Activated T-cell treated with anti-CD3 and anti-CD28 coated beads, Interleukin-2, amount 50 U/mL, for 1 hour (primary cell): ENCODE data around the gene SH3RF3.

Experiments
- DNase-seq: peaks from one replicate; pipeline ENCODE4 v3.0.0-alpha.2; 2020

SH3RF3 gene

GRCh38 chr2:109185338-109185737 lies 56.3 kb downstream of the SH3RF3 start:
- no peak for DNase-seq

GRCh38 chr2:109185821-109186570 lies 57.0 kb downstream of the SH3RF3 start:
- no peak for DNase-seq

- DNase-seq = no peak
Measured at GRCh38 chr2:109186656-109187250, 57.7 kb downstream of the SH3RF3 start.

- no peak for DNase-seq
Measured at GRCh38 chr2:109187711-109188495, 58.9 kb downstream of the SH3RF3 start.

GRCh38 chr2:109188496-109188890 lies 59.5 kb downstream of the SH3RF3 start:
- no peak for DNase-seq

DNA sequence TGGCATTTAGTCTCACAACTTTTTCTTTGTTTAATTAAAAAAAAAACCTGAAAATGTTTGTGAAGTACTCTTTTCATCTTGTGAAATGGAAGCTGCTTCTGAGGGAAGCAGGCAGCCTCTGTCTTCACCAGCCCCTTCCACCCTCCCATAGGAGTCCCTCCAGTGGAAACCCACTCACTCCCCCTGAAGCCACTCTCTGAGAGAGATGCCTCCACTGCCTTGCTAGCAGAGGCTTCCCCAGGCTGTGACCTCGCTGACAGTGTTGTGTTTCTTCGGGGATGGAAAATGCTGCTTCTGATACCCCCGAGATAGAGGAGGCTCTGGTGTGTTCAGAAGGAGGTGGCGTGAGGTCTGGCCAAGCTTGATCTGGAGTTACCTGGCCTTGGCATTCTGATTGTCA lies 59.9 kb downstream of the SH3RF3 start:
- no peak for DNase-seq

GRCh38 chr2:109189751-109190150 lies 60.7 kb downstream of the SH3RF3 start:
- no peak for DNase-seq

DNA sequence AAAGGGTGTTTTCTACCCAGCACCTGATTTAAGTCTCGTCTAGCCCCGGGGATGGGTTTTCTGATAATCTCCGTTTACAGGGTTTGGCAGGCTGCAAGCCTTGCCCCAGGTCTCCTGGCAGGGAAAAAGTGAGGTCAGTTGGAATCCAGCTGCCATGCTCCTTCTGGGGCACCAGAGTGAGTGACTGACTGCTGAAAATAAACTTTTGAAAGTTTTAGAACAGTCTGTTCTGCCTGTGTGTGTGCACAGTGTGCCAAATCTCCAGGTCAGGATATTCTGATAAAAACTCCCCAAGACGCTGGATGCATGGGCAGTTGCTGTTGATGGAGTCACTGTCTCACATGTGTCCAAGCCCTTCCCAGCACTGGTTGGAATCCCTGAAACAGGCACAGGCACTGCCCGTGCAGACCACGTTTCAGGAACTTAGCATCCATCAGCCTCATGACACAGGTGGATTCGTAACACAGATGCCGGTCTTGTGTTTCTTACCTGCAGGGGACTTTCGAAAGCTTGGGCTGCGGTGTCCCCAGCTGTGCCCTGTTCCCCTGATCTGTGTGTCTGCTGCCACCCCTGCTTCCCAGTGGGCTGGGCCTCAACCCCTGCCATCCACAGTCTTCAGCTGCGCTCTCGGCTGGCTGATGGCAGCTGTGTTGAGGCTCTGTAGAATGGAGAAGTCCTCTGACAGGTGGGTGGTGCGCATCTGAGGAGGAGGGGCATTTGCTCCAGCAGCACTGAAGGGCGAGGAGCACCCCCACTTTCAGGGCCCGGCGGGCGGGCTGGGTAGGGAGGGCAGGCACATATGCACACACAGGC lies 65.0 kb downstream of the SH3RF3 start:
- no peak for DNase-seq

DNA sequence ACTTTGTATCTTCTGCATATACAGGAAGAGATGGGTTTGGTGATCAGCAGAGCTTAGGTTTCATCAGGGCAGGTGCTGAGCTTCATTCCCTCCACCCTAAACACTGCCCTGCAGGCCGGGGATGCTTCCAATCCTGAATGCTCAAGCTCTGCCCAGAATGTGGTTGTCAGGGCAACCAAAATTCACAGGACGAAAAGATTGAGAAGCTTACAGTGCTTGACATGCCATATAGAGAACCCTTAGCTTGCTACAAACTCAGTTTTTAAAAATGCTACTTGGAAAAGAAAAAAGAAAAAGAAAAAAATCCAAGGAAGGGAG lies 65.6 kb downstream of the SH3RF3 start:
- no peak for DNase-seq

GRCh38 chr2:109195193-109196045 lies 66.4 kb downstream of the SH3RF3 start:
- no peak for DNase-seq

GRCh38 chr2:109196081-109196875 lies 67.3 kb downstream of the SH3RF3 start:
- no peak for DNase-seq

- DNase-seq = no peak
Measured at GRCh38 chr2:109197491-109198418, 68.8 kb downstream of the SH3RF3 start.

DNA sequence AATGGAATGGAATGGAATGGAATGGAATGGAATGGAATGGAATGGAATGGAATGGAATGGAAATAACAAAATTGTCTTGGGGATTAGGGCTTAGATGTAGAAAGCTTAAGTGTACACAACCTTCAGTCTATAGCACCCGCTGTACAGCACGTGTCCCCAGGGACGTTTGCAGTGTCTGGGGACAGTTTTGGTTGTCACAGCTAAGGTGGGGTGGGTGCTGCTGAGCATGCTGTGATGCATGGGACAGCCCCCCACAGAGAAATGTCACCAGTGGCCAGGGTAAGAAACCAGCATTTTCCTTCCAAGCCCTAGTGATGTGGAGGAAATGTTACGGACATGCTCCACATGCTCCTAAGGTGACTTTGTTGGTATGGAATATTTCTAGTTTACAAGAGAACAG lies 70.8 kb downstream of the SH3RF3 start:
- no peak for DNase-seq

DNA sequence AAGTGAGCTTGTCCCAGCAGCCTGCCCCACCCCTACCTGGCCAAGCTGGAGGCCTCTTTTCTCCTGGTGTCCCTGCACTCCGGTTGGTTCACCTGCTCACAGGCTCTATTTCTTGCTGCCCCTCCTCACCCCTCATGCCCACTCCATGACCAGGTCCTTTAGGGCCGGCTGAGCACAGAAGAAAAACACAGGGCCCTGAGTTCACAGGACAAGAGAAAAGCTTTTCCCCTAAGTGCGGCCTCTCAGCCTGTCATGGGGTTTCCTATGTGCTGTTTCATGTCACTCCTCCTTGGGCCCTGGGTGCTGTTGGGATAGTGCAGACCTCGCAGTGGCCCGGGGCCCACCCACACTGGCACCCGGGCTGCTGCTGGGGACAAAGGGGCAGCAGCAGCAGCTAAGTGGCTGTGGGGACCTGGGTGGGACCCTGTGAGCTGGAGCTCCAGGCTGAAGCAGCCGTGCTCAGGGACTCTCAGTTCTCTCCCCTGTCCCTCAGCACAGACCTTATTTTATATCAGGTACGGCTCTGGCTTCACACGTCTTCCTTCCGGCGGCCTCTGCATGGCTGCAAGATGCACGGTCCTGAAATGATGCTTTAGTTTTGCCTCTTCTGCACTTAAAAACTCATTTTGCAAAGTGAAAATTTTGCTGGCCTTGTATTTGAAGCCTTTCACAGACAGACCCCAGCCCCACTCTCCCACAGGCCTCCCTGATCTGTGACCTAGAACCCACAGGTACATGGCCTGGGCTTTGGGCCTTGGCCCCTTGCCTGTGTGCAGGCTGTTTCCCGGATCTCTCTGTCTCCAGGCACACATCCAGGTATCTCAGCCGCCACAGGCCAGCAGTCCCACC lies 71.8 kb downstream of the SH3RF3 start:
- no peak for DNase-seq

DNA sequence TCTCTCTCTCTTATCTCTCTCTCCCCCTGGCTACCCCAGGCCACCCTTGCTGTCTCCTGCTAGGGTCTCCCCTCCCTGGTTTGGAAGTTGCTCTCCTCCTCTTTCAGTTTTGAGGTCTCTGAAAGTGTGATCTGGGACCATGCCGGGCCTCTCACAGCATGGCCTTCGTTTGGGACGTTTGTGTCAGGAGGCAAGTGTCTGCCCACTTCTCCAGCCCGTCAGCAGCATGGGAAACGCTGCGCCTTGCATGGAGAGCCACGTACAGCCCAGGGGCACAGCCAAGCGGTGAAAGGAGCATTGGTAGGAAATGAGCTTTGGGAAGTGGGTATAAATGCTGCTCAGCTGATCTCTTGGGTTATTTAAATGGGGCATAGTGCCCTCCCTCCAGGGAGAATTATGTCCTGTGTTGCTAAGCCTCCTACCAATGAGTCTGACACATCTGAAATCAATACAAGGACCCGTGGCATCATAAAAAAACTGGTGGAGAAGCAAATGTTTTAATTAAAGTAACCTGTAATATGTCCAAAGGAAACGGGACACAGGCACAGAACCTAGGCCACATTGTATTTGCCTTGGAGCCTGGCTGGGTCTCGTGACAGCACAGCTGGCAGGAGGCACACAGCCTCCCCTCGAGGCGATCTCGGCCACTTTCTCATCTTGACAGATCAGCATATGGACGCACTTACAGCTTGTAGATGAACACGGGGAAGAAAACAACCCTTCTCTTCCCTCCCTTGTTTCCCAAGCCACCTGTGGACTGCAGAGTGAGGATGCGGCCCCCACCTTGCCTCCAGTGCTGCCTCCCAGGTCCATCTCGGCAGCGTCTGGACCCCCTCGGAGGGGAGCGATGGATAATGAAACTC lies 72.7 kb downstream of the SH3RF3 start:
- no peak for DNase-seq

DNA sequence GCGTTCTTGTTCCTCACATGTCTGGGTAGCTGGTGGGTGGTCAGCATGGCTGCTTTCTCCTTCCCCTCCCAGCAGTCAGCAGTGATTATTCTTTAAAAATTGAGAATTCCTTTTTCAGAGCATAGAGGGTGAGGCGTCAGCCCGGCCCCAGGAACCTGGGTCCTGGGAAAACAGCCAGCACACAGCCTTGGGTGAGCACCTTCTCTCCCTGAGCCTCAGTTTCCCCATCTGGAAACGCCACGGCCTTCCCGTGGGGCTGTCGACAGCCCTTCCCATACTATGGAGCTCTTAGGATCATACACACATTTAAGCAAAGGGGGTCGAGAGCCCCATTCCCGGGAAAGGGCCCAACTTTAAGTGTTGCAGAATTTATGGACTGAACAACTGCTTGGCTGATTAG lies 73.5 kb downstream of the SH3RF3 start:
- no peak for DNase-seq

DNA sequence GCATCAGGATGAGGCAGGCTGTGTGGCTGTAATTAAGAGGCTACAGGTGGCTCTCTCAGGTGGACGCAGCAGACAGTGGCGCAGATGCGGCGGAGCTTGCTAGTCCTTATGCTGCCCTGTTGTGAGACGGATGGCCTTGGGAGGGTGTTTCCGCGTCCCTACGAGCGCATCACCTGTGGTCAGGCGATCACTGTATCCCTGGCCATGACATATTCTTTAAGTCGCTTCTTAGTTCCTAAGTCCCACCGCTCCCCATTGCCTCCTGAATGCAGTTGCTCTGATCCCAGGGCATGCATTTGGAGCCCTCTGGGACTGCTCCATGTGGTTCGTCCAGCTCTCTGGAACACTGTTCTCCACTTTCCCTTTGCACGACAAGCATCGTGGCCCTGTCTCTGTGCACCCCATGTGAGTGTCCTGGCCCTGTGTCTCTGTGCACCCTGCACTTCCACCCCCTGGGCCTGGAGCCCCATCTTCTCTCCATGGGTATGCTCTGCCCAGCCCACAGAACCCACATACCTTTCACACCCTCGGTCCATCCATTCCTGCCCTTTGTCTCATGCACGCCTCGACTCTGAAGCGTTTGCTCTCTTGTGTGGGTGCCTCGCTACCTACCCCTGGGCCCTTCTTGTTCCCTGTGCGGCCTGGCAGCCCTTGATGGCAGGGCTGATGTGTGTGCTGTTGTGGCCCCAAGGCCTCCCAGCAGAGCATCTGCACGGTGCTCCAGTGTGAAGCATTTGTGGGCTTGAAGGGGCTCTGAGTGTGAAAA lies 74.4 kb downstream of the SH3RF3 start:
- no peak for DNase-seq

DNA sequence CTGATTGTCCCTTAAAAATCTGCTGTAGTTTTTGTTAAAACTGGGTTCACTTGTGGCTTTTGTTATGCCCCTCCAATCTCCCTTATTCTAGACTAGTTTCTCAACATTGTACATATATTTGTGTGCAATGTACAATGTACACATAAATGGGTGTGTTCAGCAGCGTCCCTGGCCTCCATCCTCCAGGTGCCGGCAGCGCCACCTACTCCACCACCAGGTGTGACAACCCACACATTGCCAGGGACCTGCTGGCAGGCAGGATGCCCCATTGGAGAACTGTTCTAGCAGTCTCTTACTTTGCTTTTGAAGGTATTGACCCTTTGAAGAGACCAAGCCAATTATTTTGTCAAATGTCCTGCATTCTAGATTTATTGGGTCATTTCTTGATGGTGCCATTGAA lies 75.4 kb downstream of the SH3RF3 start:
- no peak for DNase-seq
